ENCODE results near the gene ZMYM4.

ZMYM4 gene

DNA sequence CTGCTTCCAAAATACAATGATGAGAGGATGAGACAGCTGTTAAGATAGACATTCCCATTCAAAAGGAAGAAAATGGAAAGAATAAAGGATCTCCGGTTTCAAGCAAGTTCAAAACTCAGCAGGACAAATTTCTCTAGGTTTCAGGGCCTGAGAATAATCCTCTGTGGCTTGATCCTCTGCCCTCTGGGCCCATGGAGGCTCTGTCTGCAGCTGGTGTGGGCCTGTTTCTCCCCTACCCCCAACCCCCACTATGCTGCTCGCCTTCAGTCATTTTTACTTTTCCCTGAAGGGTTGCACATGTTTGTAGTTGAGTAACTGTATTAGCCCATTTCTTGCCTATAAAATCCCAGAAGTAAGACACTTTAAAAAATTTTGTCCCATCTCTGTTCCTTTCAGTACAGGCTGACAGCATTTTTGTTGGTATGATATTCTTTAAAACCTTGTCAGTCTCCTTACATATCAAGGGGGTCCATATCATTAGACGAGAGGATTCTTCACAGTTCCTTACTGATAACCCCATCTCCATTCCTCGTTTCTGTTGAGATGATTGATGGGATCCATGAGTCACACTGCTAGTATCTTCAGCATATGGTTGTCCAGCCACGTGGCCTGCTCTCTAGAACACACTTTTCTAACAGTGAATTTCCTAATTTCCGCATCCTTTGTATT lies 10.5 kb downstream of the ZMYM4 start:
- DNase-seq = no peak

GRCh38 chr1:35279555-35279904 lies 11.0 kb downstream of the ZMYM4 start:
- DNase-seq = no peak

- DNase-seq = no peak
These were observed 11.5 kb downstream of the ZMYM4 start for GRCh38 chr1:35280006-35280405.

- DNase-seq = no peak
These were observed 13.1 kb downstream of the ZMYM4 start for GRCh38 chr1:35281565-35281964.

GRCh38 chr1:35282172-35282571 lies 13.7 kb downstream of the ZMYM4 start:
- DNase-seq = no peak

- DNase-seq = no peak
These were observed 16.3 kb downstream of the ZMYM4 start for GRCh38 chr1:35284852-35285251.

GRCh38 chr1:35285771-35286606 lies 17.5 kb downstream of the ZMYM4 start:
- no peak for DNase-seq

DNA sequence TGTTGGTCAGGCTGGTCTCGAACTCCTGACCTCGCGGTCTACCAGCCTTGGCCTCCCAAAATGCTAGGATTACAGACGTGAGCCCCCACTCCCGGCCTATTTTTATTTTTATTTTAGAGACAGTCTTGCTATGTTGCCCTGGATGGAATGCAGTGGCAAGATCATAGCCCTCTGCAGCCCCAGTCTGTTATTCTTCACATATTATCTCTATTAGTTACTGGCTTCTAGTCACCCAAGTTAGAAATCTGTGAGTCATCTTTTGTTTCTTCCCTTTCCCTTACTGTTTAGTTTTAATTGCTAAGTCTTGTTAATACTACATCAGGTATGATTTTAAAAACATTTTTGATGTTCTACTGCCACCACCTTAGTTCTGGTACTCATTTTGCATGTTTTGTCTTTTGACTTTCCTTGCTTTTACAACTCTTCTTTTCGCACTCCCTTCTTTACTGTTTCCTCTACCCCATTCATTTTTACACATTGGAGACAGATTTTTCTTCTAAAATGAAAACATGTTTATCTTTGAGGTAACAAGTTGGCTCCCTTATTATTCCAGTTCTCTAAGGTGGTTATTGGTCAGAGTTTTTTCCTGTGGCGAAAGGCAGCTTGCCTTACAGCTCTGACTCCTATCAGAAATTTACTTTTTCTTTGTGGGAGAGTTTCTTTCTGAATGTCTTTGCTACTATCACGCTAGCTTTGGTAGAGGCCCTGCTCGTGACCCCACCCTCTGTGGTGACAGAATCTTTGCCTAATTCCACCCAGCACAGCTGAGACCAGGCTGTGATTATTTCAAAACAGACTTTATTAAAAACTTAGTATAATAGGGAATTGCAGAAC lies 19.5 kb downstream of the ZMYM4 start:
- no peak for DNase-seq

GRCh38 chr1:35288761-35289160 lies 20.3 kb downstream of the ZMYM4 start:
- DNase-seq = no peak

- DNase-seq = no peak
These were observed 21.9 kb downstream of the ZMYM4 start for GRCh38 chr1:35290452-35290851.

GRCh38 chr1:35294809-35295208 lies 26.3 kb downstream of the ZMYM4 start:
- no peak for DNase-seq

- DNase-seq = no peak
These were observed 29.4 kb downstream of the ZMYM4 start for GRCh38 chr1:35297886-35298285.

DNA sequence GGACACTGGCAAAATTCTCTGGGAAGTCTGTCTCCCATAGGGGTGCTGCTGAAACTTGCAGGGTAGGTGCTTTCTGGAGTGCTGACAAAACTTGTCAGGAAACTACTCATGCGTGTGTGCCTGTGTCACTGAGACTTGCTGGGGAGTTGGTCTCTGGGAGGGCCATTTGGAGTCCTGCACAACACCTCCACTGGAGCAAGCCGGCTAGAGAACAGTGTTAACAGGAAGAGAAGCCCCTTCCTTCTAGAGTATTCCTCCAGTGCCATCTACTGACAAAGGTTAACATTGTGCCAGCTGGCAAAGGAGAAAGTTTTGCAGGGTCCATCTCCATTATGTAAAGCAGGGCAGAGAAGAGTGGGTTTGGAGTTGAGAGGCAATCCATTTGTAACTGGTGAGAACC lies 30.0 kb downstream of the ZMYM4 start:
- no peak for DNase-seq

- DNase-seq = no peak
These were observed 31.9 kb downstream of the ZMYM4 start for GRCh38 chr1:35300376-35300775.

DNA sequence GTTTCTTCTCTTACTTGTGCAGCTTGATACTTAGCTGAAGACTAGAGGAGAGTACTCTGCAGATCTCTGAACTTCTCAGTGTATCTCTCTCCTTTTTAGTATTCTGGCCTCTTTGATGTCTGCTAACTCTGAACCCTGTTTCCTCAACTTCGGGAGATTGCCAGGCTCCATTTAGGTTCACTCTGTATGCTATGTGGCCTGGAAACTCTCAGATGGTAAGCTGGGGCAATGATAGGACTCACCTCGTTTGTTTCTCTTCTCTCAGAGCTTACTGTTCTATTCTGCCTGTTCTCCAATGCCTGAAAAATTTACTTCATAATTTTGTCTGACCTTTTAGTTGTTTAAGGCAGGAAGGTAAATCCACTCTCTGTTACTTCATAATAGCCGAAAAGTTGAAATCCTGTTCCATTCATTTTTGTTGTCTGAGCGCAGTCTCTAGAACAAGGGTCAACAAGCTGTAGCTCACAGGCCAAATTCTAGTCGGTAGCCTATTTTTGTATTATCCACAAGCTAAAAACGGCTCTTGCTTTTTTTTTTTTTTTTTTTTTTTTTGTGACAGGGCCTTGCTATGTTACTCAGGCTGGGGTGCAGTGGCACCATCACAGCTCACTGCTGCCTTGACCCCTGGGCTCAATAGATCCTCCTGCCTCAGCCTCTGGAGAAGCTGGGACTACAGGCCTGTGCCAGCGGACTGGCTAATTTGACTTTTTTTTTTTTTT lies 33.3 kb downstream of the ZMYM4 start:
- DNase-seq = no peak

- no peak for DNase-seq
These were observed 36.9 kb downstream of the ZMYM4 start for GRCh38 chr1:35305383-35305782.

DNA sequence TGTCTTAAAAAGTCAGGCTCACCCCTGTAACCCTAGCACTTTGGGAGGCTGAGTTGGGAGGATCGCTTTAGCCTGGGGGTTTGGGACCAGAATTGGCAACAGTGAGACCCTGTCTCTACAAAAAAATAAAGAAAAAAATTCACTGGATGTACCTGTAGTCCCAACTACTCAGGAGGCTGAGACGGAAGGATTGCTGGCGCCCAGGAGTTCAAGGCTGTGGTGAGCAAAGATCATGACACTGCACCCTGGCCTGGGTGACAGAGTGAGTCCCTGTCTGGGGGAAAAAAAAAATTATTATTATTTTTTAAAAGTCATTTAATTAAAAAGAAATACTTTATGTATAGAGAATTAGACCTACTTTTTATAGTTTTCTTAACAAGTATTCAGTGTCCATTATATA lies 47.1 kb downstream of the ZMYM4 start:
- no peak for DNase-seq

DNA sequence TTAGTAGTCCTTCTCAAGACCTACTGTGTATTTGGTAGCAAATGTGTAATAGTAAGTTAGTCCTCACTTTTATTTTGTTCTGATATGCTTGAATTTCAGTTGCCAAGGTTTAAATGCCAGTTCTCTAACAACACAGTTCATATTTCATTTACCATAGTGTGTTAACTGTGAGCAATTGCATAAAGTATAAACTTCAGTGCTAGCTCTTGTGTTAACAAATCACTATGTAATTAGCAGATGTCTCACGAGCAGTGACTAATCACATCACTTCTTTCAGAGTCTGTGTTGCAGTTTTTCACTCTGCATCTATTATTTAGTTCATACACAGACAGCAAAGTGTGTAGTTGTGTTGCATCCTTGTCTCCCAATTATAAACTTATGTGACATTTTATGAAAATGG lies 47.8 kb downstream of the ZMYM4 start:
- DNase-seq = no peak

DNA sequence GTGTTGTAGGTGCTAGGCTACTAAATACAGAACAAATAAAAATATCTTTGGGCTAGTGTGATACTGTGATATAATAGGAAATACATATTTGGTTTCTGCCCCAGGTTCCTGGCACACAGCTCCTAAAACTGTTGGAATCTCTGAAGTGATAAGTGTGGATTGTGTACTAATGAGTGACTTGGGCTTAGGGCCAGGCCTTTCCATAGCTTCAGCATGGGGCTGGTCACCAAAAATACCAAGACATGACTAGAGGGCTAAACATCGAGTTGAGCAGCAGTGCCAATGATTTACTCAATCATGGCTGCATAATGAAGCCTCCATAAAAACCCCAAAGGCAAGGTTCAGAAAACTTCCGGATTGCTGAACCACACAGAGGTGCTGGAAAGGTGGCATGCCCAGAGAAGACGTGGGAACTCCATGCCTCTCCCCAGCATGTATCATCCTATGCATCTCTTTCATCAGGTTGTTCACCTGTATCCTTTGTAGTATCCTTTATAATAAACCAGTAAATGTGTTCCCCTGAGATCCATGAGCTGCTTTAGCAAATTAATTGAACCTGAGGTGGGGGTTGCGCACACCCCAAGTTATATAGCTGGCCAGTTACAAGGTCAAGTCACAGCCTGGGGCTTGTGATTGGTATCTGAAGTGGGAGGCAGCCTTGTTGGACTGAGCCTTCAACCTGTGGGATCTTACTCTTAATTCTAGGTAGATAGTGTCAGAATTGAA lies 51.6 kb downstream of the ZMYM4 start:
- DNase-seq = no peak

DNA sequence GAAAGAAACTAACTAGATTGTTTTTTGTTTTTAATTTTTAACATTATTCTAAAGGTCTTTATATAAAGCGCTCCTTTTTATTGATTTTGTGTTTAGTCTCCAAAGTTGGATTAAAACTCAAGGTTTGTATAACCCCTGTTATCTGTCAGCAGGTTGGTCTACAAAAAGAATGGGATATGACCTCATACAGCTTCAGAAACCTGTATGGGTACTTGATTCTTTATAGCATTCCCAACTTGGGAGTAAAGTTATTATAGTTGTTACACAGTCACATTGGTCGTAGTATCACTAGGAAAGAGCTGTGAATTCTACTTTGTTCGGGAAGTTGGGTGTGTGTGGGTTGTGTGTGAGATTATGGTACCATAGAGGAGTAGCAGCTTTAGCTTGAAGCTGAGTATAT lies 52.4 kb downstream of the ZMYM4 start:
- no peak for DNase-seq

DNA sequence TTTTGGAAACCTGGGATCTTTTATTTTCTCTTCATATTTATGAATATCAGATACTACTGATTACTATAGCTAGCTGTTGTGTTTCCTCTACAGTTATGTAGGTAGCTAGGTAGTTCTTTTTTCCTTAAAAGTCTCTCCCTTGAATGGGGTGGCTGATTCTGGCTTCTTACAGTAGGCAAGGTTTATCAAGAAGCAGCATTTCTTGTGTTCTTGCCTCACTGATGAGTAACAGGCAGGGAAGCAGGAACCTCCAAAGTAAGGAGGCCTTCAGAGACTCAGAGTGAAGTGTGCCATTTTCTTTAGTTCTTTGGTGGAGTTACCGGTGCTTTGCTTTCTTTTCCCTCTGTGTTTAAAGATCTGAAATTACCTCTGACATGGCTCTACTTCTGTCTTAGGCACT lies 56.0 kb downstream of the ZMYM4 start:
- DNase-seq = no peak

- no peak for DNase-seq
These were observed 57.8 kb downstream of the ZMYM4 start for GRCh38 chr1:35326246-35326866.

All from activated effector memory CD4-positive, alpha-beta T cell treated with Interleukin-2 at 50 U/mL for 16 hours (primary cell).